HepG2 (cell line): ENCODE measurements around the gene PUDP. TPM values are rescaled to one million over a fixed set of nuclear protein-coding genes. Genes with fewer than 3 reads are reported as not detected.
A peak's percentile ranks its signal among the peaks of the same experiment; 100 is the strongest.

ENCODE experiments used
- FOXK1 ChIP-seq: sonication (generic); formaldehyde crosslinking; IDR thresholded peaks from 2 replicates; pipeline ENCODE4 v1.4.0; 2020; ENCODE audit warnings: low read depth, missing genetic modification reagents, borderline replicate concordance
- HOXD1 ChIP-seq: sonication (generic); formaldehyde crosslinking; IDR thresholded peaks from 2 replicates; pipeline ENCODE4 v1.5.0; 2020; ENCODE audit warnings: missing genetic modification reagents
- JDP2 ChIP-seq: sonication (generic); formaldehyde crosslinking; IDR thresholded peaks from 2 replicates; pipeline ENCODE4 v1.8.1; 2022; ENCODE audit warnings: missing genetic modification reagents, borderline replicate concordance
- polyA plus RNA-seq, 8 experiments: library from polyadenylated mRNA; depleted of rRNA in 3 of 8; stranded (reverse) in 7 of 8; unstranded in 1 of 8; fragments of >200 nt; fragmentation: Illumina TruSeq in 4 of 8; extraction: Trizol in 4 of 8; gene quantifications; 2 replicates each; pipeline versions ENCODE4 v1.2.1 to v1.2.3, GENCODE V29; 2011 to 2016; ENCODE audit warnings: low read depth in 4 of 8, missing spikeins in 1 of 8, mixed read lengths in 1 of 8; ENCODE audit not compliant: insufficient read depth in 1 of 8
- total RNA-seq, 5 experiments: library from RNA; depleted of rRNA; stranded (reverse); fragments of >200 nt; fragmentation: Illumina TruSeq; extraction: Trizol; gene quantifications; 2 replicates each; pipeline ENCODE4 v1.2.3, GENCODE V29; 2016; ENCODE audit warnings: low read depth in 1 of 5
- TF ChIP-seq, protein P1 (sequence below), 2 experiments: fragments of 450-650 bp in 1 of 2; sonication (generic) in 1 of 2; formaldehyde crosslinking in 1 of 2; IDR thresholded peaks; 2 replicates each; pipeline versions ENCODE4 v1.6.1 to v1.8.0; 2016 to 2022; ENCODE audit warnings: antibody characterized with exemption in 1 of 2, mild to moderate bottlenecking in 1 of 2, missing genetic modification reagents in 1 of 2
- TF ChIP-seq, protein P2 (sequence below): sonication (generic); formaldehyde crosslinking; IDR thresholded peaks from 2 replicates; pipeline ENCODE4 v1.8.1; 2023; ENCODE audit warnings: mild to moderate bottlenecking, moderate library complexity, missing genetic modification reagents
- TF ChIP-seq, protein P3 (sequence below): sonication (generic); formaldehyde crosslinking; conservative IDR thresholded peaks from 2 replicates; pipeline ENCODE4 v1.8.0; 2022; ENCODE audit warnings: low read depth, missing genetic modification reagents
- TF ChIP-seq, protein P4 (sequence below): sonication (generic); formaldehyde crosslinking; conservative IDR thresholded peaks from 2 replicates; pipeline ENCODE4 v1.4.0; 2020; ENCODE audit warnings: missing genetic modification reagents
- TF ChIP-seq, protein P5 (sequence below): sonication (generic); formaldehyde crosslinking; IDR thresholded peaks from 2 replicates; pipeline ENCODE4 v1.5.0; 2020; ENCODE audit warnings: mild to moderate bottlenecking, missing genetic modification reagents, borderline replicate concordance

PUDP gene
- total and polyA plus RNA-seq, 2 of the 13 experiments (the other 11 are each of a cell fraction or from before 2014, with no cell fraction given): 7.5 to 23.5 TPM

DNA sequence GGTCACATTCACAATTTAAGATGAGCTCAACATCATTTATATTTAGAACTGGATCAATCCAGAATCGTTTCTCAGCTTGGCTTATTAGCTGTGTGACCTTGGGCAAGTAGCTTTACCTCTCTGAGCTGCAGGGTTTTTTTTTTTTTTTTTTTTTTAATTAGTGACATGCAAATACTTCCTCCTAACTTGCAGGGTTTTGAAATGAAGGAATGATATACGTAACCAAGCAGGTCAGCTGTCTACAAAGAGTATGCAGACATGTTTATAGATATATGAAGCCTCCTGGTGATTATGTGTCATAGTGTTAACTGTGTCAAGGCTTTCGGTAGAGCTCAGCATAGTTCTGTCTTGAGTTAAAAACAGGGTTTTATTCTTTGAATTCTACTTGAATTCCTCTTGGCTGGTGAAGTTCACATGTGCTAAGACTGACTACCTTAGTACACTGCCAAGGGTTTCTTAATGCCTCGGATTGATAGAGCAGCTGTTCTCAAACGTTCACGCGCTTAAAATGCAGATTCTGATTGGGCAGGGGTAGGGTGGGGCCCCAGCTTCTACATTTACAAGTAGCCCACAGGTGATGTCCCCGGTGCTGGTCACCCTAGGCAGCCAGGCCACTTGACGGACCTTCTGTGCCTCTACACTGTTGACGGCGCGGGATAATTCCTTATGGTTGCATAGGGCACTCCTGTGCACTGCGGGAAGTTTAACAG is 1.1 kb downstream of the PUDP start (continued):
- TF ChIP-seq, protein P1, sequence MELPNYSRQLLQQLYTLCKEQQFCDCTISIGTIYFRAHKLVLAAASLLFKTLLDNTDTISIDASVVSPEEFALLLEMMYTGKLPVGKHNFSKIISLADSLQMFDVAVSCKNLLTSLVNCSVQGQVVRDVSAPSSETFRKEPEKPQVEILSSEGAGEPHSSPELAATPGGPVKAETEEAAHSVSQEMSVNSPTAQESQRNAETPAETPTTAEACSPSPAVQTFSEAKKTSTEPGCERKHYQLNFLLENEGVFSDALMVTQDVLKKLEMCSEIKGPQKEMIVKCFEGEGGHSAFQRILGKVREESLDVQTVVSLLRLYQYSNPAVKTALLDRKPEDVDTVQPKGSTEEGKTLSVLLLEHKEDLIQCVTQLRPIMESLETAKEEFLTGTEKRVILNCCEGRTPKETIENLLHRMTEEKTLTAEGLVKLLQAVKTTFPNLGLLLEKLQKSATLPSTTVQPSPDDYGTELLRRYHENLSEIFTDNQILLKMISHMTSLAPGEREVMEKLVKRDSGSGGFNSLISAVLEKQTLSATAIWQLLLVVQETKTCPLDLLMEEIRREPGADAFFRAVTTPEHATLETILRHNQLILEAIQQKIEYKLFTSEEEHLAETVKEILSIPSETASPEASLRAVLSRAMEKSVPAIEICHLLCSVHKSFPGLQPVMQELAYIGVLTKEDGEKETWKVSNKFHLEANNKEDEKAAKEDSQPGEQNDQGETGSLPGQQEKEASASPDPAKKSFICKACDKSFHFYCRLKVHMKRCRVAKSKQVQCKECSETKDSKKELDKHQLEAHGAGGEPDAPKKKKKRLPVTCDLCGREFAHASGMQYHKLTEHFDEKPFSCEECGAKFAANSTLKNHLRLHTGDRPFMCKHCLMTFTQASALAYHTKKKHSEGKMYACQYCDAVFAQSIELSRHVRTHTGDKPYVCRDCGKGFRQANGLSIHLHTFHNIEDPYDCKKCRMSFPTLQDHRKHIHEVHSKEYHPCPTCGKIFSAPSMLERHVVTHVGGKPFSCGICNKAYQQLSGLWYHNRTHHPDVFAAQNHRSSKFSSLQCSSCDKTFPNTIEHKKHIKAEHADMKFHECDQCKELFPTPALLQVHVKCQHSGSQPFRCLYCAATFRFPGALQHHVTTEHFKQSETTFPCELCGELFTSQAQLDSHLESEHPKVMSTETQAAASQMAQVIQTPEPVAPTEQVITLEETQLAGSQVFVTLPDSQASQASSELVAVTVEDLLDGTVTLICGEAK (IDR thresholded peaks at IDR 0.05): no peak
- TF ChIP-seq, protein P1 (CRISPR knock-in tag; IDR thresholded peaks at IDR 0.05): no peak
- TF ChIP-seq JDP2 (CRISPR knock-in tag) (no peak), FOXK1 (CRISPR knock-in tag) (no peak), HOXD1 (CRISPR knock-in tag) (no peak)
- TF ChIP-seq, protein P2, sequence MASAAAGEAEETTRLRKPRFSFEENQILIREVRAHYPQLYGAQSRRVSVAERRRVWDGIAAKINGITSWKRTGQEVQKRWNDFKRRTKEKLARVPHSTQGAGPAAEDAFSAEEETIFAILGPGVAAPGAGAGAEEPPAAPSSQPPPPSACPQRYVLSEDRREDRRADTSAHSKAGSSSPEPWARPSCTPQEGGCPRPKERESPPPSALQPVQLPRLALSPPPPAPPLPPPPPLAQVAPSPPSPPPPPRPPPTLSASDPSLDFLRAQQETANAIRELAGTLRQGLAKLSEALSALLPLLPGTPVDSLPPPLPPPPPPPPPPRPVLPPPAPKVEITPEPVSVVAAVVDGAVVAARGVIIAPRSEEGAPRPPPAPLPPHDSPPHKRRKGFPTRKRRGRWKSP (CRISPR knock-in tag): no peak
- TF ChIP-seq, protein P3, sequence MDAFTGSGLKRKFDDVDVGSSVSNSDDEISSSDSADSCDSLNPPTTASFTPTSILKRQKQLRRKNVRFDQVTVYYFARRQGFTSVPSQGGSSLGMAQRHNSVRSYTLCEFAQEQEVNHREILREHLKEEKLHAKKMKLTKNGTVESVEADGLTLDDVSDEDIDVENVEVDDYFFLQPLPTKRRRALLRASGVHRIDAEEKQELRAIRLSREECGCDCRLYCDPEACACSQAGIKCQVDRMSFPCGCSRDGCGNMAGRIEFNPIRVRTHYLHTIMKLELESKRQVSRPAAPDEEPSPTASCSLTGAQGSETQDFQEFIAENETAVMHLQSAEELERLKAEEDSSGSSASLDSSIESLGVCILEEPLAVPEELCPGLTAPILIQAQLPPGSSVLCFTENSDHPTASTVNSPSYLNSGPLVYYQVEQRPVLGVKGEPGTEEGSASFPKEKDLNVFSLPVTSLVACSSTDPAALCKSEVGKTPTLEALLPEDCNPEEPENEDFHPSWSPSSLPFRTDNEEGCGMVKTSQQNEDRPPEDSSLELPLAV (CRISPR knock-in tag): no peak
- TF ChIP-seq, protein P4, sequence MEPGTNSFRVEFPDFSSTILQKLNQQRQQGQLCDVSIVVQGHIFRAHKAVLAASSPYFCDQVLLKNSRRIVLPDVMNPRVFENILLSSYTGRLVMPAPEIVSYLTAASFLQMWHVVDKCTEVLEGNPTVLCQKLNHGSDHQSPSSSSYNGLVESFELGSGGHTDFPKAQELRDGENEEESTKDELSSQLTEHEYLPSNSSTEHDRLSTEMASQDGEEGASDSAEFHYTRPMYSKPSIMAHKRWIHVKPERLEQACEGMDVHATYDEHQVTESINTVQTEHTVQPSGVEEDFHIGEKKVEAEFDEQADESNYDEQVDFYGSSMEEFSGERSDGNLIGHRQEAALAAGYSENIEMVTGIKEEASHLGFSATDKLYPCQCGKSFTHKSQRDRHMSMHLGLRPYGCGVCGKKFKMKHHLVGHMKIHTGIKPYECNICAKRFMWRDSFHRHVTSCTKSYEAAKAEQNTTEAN (CRISPR knock-in tag): no peak
- TF ChIP-seq, protein P5, sequence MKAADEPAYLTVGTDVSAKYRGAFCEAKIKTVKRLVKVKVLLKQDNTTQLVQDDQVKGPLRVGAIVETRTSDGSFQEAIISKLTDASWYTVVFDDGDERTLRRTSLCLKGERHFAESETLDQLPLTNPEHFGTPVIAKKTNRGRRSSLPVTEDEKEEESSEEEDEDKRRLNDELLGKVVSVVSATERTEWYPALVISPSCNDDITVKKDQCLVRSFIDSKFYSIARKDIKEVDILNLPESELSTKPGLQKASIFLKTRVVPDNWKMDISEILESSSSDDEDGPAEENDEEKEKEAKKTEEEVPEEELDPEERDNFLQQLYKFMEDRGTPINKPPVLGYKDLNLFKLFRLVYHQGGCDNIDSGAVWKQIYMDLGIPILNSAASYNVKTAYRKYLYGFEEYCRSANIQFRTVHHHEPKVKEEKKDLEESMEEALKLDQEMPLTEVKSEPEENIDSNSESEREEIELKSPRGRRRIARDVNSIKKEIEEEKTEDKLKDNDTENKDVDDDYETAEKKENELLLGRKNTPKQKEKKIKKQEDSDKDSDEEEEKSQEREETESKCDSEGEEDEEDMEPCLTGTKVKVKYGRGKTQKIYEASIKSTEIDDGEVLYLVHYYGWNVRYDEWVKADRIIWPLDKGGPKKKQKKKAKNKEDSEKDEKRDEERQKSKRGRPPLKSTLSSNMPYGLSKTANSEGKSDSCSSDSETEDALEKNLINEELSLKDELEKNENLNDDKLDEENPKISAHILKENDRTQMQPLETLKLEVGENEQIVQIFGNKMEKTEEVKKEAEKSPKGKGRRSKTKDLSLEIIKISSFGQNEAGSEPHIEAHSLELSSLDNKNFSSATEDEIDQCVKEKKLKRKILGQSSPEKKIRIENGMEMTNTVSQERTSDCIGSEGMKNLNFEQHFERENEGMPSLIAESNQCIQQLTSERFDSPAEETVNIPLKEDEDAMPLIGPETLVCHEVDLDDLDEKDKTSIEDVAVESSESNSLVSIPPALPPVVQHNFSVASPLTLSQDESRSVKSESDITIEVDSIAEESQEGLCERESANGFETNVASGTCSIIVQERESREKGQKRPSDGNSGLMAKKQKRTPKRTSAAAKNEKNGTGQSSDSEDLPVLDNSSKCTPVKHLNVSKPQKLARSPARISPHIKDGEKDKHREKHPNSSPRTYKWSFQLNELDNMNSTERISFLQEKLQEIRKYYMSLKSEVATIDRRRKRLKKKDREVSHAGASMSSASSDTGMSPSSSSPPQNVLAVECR (CRISPR knock-in tag): 0 out of 2 replicates have a peak, but pooled peaks have one; percentile 7
